ENCODE measurements around the gene PSMA3. TPM values are rescaled to one million over a fixed set of nuclear protein-coding genes. Genes with fewer than 3 reads are reported as not detected.
"Not testable (repeated sequence)": the region's sequence is repeated elsewhere in the genome, so short reads cannot be mapped to it uniquely, and the experiment has no call there.

PSMA3 gene
- total RNA-seq, 3 donors from 2014 or later = 485 to 528 (median 512) TPM

DNA sequence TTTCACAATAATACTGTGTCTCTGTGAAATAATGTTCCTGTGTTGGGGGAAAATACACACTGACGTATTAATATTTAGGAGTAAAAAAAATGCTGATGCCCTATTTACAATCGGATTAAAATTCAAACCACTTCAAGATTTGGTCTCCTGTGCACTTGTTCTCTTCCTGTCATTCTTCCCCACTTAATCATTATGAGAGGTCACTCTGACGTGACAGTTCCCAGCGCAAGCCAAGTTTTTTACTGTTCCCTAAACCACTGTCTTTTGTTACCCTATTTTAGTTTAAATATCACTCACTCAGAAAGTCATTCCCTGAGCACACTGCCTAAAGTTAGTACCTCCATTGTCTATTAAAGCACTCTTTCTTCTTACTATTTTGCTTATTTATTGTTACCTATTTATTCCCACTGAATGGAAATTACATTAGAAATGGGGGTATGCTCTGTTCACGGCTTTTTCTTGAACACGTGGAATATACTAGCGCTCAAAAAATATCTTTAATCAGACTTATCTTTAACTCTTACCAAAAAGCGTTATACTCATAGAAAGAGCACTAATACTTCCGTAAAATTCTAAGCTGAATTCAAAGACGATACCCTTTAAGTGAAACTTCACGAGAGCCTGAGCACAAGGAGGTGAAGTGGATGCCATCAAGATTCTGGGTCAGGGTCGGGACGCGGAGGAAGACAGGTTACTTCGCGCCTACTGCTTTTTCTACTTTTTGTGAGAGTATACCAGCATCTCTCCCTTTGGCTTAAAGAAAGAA is 670 bp upstream of the PSMA3 start:
- Mint-ChIP-seq H3K9me3 (no peaks in the 10 kb centered on the region), H3K4me1 (ENCODE audit: low read depth) (peaks cover 45% of the 10 kb centered on the region), H3K36me3 (ENCODE audit: insufficient read depth) (peaks cover 9% of the 10 kb centered on the region), H3K27me3 (ENCODE audit: low read depth) (no peaks in the 10 kb centered on the region), H3K4me3 (peak overlapping the region; percentile 94)
- DNase-seq (no peak), ATAC-seq (peak; percentile 17 to 26)

DNA sequence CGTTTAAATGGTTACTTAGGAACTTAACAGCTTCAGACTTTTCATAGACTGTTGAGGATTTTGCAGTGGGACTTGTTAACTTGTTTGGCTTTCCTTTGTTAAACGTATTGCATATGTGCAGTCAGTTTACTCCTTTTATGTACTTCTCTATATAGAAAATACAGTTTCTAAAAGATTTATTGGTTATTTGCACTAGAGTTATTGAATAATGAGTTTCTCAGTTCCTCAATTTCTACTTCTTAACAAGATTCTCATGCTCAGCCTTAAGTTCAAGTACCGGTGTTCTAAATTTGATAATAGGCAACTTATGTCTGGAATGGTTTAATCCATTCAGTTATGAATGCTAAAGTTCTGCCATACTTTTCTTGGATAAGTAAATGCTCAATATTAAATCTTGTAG is 919 bp downstream of the PSMA3 start:
- ATAC-seq = no peak
- peaks cover 14% of the 10 kb centered on the region for H3K36me3 Mint-ChIP-seq (ENCODE audit: insufficient read depth)
- no peak for DNase-seq
- H3K4me3 Mint-ChIP-seq = peak overlapping the region; percentile 94
- no peaks in the 10 kb centered on the region for H3K9me3 Mint-ChIP-seq
- H3K27me3 Mint-ChIP-seq (ENCODE audit: low read depth) = no peaks in the 10 kb centered on the region
- H3K4me1 Mint-ChIP-seq (ENCODE audit: low read depth) = peaks cover 41% of the 10 kb centered on the region

DNA sequence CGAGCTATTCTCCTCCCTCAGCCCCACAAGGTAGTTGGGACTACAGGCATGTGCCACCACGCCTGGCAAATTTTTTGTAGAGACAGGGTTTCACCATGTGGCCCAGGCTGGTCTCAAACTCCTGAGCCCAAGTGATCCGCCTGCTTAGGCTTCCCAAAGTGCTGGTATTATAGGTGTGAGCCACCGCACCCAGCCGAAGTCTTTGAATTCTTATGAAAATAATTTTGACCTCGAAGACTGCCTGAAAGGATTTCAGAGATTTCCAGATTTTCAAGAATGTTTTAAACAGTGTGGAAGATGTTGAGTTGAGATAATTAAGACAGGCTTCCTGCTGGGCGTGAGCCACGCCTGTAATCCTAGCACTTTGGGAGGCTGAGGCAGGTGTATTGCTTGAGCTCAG is 5.0 kb downstream of the PSMA3 start:
- ATAC-seq (no peak), DNase-seq (no peak)
- Mint-ChIP-seq H3K4me1 (ENCODE audit: low read depth) (peaks cover 36% of the 10 kb centered on the region), H3K36me3 (ENCODE audit: insufficient read depth) (peaks cover 34% of the 10 kb centered on the region), H3K4me3 (no peak overlapping the region), H3K27me3 (ENCODE audit: low read depth) (no peaks in the 10 kb centered on the region), H3K9me3 (no peaks in the 10 kb centered on the region)

DNA sequence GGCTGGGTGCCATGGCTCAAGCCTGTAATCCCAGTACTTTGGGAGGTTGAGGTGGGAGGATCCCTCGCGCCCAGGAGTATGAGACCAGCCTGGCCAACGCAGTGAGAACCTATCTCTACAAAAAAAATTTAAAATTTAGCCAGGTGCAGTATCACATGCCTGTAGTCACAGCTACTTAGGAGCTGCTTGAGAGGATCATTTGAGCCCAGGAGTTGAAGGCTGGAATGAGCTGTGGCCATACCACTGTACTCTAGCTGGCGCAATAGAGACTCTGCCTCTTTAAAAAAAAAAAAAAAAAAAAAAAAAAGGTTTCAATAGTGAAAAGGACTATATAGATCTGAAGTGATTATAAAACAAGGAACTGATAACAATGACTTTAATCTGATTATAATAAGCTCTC is 13.5 kb downstream of the PSMA3 start:
- H3K36me3 Mint-ChIP-seq (ENCODE audit: insufficient read depth) = peaks cover 22% of the 10 kb centered on the region
- H3K9me3 Mint-ChIP-seq = no peaks in the 10 kb centered on the region
- peaks cover 14% of the 10 kb centered on the region for H3K4me1 Mint-ChIP-seq (ENCODE audit: low read depth)
- H3K4me3 Mint-ChIP-seq = no peak overlapping the region
- no peaks in the 10 kb centered on the region for H3K27me3 Mint-ChIP-seq (ENCODE audit: low read depth)
- no peak for ATAC-seq
- DNase-seq = no peak

DNA sequence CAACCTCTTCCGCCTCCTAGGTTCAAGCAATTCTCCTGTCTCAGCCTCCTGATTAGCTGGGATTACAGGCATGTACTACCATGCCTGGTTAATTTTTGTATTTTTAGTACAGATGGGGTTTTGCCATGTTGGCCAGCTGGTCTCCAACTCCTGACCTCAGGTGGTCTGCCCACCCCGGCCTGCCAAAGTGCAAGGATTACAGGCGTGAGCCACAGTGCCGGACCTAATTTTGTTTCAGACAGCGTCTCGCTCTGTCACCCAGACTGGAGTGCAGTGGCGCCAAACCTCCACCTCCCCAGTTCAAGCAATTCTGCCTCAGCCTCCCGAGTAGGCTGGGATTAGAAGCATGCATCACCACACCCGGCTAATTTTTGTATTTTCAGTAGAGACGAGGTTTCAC is 17.4 kb downstream of the PSMA3 start:
- H3K4me1 Mint-ChIP-seq (ENCODE audit: low read depth) = peaks cover 18% of the 10 kb centered on the region
- not testable (repeated sequence) for H3K4me3 Mint-ChIP-seq; DNase-seq; H3K27me3 Mint-ChIP-seq (ENCODE audit: low read depth); ATAC-seq; H3K9me3 Mint-ChIP-seq
- H3K36me3 Mint-ChIP-seq (ENCODE audit: insufficient read depth) = peaks cover 35% of the 10 kb centered on the region

DNA sequence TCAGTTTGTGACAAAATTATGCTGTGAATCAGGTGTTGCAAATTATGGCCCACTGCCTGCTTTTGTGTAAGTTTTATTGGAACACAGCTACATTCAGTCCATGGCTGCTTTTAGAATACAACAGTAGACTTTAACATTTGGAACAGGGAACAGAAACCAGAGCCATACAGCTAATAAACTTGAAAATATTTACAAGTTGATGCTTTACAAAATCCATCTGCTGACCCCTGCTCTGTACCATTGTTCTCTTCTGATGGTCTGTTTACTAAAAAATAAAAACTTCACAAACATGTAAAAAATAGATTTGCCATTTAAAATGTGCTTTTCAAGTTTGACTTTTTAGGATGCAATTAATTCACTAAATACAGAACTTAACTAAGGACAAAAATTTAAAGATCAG is 20.8 kb downstream of the PSMA3 start:
- peaks cover 36% of the 10 kb centered on the region for H3K36me3 Mint-ChIP-seq (ENCODE audit: insufficient read depth)
- no peaks in the 10 kb centered on the region for H3K9me3 Mint-ChIP-seq
- no peaks in the 10 kb centered on the region for H3K27me3 Mint-ChIP-seq (ENCODE audit: low read depth)
- no peak overlapping the region for H3K4me3 Mint-ChIP-seq
- ATAC-seq (no peak), DNase-seq (no peak)
- H3K4me1 Mint-ChIP-seq (ENCODE audit: low read depth) = peaks cover 16% of the 10 kb centered on the region

DNA sequence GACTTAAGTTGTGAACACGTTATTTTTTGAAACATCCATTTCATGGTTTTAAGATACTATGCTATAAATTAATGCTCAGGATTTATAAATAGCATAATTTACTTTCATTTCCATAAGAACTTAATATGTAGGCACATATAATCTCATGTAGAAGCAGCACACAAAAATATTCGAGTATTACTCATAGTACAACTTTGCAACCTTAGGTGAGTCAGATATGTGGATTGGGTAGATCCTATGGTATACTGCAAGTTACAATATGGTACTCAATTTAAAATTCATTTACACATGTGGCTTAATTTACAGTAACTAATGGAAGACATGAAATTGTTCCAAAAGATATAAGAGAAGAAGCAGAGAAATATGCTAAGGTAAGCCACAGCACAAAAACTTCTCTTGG is 26.0 kb downstream of the PSMA3 start:
- no peak overlapping the region for H3K4me3 Mint-ChIP-seq
- peaks cover 40% of the 10 kb centered on the region for H3K4me1 Mint-ChIP-seq (ENCODE audit: low read depth)
- ATAC-seq (peak; percentile 51 to 65), DNase-seq (no peak)
- H3K27me3 Mint-ChIP-seq (ENCODE audit: low read depth) = no peaks in the 10 kb centered on the region
- H3K36me3 Mint-ChIP-seq (ENCODE audit: insufficient read depth) = peaks cover 52% of the 10 kb centered on the region
- H3K9me3 Mint-ChIP-seq = no peaks in the 10 kb centered on the region

DNA sequence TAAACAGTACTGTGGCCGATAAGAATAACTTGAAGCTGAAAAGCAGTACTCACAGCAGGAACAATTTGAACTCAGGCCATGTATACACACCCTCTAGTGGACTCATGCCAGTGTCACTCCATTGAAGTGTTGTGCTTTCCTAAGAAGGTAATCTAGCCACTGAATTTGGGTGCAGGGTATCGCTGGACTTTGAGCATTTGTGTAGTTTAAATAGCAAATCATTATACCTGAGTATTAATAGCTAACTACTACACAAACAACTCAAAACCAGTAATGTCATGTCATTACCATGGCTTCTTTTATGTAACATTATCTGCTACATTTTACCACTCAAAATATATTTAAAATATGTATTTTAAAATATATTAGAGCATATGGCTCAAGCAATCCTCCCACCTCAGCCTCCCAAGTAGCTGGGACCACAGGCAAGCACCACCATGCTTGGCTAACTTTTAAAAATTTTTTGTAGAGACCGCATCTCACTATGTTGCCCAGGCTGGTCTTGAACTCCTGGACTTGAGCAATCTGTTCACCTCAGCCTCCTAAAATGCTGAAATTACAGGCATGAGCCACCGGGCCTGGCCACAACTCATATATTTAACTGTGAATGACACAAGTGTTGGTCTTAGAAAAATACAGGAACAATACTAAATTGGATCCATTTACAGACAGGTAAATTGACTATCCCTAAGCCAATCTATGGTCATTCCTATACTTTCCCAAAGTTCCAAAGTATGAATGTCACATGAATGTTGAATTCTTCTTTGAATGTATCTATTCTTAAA is 28.1 kb downstream of the PSMA3 start:
- Mint-ChIP-seq H3K36me3 (ENCODE audit: insufficient read depth) (peaks cover 45% of the 10 kb centered on the region), H3K4me3 (no peak overlapping the region), H3K4me1 (ENCODE audit: low read depth) (peaks cover 47% of the 10 kb centered on the region), H3K9me3 (no peaks in the 10 kb centered on the region), H3K27me3 (ENCODE audit: low read depth) (no peaks in the 10 kb centered on the region)
- DNase-seq (no peak), ATAC-seq (no peak)

DNA sequence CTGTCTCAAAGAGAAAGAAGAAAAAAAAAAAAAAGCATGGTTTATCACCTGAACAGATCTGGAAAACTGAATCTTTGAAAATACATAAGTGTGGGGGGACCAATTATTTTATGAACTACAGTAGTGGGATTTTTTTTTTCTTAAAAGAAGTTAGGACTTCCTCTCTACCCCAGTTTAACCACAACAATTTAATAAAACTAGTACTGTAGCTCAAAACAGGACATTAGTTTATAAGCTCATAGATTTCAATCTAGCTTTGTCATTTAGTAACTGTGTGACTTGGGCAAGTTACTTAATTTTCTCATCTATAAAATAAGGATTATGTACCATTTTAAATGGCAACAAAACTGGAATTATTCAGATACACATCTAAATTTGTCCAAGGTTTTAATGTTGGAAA is 30.2 kb downstream of the PSMA3 start:
- Mint-ChIP-seq H3K36me3 (ENCODE audit: insufficient read depth) (peaks cover 45% of the 10 kb centered on the region), H3K4me1 (ENCODE audit: low read depth) (peaks cover 48% of the 10 kb centered on the region), H3K9me3 (no peaks in the 10 kb centered on the region), H3K27me3 (ENCODE audit: low read depth) (no peaks in the 10 kb centered on the region), H3K4me3 (no peak overlapping the region)
- ATAC-seq (no peak), DNase-seq (no peak)

DNA sequence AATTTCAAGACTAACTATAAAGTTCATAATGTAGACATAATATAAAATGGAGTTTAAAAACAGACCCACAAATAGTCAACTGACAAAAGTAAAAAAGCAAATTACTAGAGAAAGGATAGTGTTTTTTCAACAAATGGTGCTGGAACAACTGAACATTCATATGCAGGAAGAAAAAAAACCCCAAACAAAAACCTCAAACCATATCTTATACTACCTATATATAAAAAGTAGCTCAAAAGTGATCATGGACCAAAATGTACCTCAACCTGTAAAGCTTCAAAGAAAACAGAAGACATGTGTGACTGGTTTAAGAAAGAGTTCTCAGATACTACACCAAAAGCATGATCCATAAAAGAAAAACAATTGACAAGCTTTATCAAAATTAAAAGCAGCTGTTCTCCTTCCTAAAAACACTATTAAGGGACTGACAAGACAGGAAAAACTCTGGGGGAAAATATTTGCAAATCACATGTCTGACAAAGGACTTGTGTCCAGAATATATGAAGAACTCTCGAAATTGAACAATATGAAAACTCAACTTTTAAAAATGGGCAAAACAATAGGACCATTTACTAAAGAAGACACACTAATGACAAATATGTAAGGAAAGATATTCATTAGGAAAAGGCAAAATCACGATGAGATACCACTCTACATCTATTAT is 31.0 kb downstream of the PSMA3 start:
- Mint-ChIP-seq H3K36me3 (ENCODE audit: insufficient read depth) (peaks cover 40% of the 10 kb centered on the region), H3K4me1 (ENCODE audit: low read depth) (peaks cover 49% of the 10 kb centered on the region), H3K4me3 (peak overlapping the region; percentile 19), H3K27me3 (ENCODE audit: low read depth) (no peaks in the 10 kb centered on the region), H3K9me3 (no peaks in the 10 kb centered on the region)
- DNase-seq = no peak
- ATAC-seq = peak in 1 of 2 donors; percentile 34

DNA sequence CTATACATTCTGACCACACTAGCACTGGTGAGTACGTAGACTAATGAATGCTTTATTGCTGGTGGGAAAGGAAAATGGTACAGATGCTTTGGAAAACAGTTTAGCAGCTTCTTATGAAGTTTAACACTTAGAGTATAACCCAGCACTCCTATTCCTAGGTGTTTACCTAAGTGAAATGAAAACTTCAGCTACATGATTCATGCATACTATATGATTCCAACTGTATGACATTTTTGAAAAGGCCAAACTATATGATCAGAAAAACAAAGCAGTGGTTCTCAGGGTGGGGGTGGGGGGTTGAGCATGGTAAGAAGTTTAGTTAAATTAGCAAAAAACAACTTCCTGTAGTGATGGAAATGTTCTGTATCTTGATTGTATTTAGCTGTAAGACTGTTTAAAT is 31.6 kb downstream of the PSMA3 start:
- Mint-ChIP-seq H3K4me3 (no peak overlapping the region), H3K27me3 (ENCODE audit: low read depth) (no peaks in the 10 kb centered on the region), H3K36me3 (ENCODE audit: insufficient read depth) (peaks cover 40% of the 10 kb centered on the region), H3K4me1 (ENCODE audit: low read depth) (peaks cover 51% of the 10 kb centered on the region), H3K9me3 (no peaks in the 10 kb centered on the region)
- DNase-seq = no peak
- ATAC-seq = peak; percentile 51 to 57

DNA sequence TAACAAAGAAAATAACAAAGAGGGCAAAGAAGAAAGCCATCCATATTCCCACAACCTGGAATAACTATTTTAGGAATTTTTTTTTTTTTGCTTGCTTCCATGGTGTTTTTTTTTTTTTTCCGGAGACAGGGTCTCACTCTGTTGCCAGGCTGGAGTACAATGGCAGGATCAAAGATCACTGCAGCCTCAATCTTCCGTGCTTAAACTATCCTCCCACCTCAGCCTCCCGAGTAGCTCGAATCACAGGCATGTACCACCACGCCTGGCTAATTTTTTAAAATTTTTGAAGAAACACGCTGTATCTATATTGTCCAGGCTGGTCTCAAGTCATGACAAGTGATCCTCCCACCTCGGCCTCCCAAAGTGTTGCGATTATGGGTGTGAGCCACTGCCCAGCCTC is 33.5 kb downstream of the PSMA3 start:
- H3K4me1 Mint-ChIP-seq (ENCODE audit: low read depth) = peaks cover 67% of the 10 kb centered on the region
- no peak for ATAC-seq
- DNase-seq = no peak
- H3K9me3 Mint-ChIP-seq = no peaks in the 10 kb centered on the region
- peaks cover 48% of the 10 kb centered on the region for H3K36me3 Mint-ChIP-seq (ENCODE audit: insufficient read depth)
- no peaks in the 10 kb centered on the region for H3K27me3 Mint-ChIP-seq (ENCODE audit: low read depth)
- H3K4me3 Mint-ChIP-seq = no peak overlapping the region

DNA sequence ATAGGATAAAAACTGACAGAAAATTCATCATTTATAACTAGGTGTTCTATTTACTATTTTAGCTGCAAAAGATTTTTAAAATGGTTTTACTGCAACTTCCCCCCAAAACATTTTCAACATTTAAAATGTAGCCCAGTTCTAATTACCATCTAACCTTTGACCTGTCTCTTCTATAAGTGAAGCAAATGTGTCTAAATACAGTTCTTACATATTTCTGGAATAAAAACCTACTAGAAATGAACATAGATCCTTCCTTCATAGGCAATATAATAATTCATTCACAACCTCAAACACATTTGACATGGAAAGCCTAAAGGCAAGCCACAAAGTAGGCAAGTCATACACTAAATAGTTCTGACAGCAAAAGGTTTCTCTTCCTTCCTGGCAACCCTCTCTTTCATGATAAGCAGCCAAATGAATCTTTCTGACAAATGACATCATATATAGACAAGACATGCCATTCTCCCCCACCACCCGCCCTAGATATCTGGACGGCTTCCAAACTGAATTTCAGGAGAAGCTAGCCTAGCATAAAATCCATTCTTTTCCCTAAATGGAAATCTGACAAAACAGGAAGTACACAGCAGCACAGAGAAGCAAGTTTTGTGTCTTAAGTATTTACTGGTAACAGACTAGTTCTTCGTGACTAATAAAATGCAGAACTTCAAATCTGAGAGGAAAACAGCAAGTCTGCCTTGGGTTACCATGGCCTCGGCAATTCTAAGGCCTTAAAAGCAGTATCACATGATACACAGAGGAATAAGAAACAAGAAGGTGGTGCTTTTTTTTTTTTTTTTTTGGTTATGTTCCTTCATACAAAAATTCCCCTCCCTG is 36.5 kb downstream of the PSMA3 start:
- DNase-seq (no peak), ATAC-seq (peak; percentile 83 to 84)
- Mint-ChIP-seq H3K4me3 (peak overlapping the region; percentile 57), H3K9me3 (no peaks in the 10 kb centered on the region), H3K27me3 (ENCODE audit: low read depth) (no peaks in the 10 kb centered on the region), H3K4me1 (ENCODE audit: low read depth) (peaks cover 64% of the 10 kb centered on the region), H3K36me3 (ENCODE audit: insufficient read depth) (peaks cover 52% of the 10 kb centered on the region)

DNA sequence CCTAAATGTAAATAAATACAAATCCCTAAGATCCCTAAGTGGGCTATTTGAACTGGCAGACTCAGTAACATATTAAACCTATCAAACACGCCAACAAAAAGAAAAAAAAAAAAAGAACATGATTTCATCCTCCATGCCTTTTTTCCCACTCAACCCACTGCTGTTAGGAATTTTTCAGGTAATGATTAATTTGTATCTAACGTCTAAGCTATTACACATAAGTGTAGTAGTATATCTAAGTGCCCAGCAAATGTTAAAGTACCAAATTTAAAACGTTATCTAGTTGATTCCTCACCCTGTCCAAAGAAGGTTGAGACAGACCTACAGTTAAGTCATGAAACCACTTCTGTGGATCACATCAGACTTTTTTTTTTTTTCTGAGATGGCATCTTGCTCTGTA is 37.3 kb downstream of the PSMA3 start:
- no peaks in the 10 kb centered on the region for H3K9me3 Mint-ChIP-seq
- ATAC-seq = no peak
- H3K36me3 Mint-ChIP-seq (ENCODE audit: insufficient read depth) = peaks cover 51% of the 10 kb centered on the region
- H3K4me1 Mint-ChIP-seq (ENCODE audit: low read depth) = peaks cover 57% of the 10 kb centered on the region
- DNase-seq = no peak
- no peaks in the 10 kb centered on the region for H3K27me3 Mint-ChIP-seq (ENCODE audit: low read depth)
- no peak overlapping the region for H3K4me3 Mint-ChIP-seq

Data from activated T-cell treated with anti-CD3 and anti-CD28 coated beads, Interleukin-2, amount 50 U/mL, for 4 hours (primary cell).